Osteoblast (primary cell): ENCODE data around the gene GPATCH4. TPM values are rescaled to one million over a fixed set of nuclear protein-coding genes. Genes with fewer than 3 reads are reported as not detected.

Experiments
- DNase-seq: peaks from one replicate; pipeline ENCODE4 v3.0.0; 2011; ENCODE audit warnings: low spot score, mixed read lengths; ENCODE audit not compliant: insufficient read length; ENCODE audit errors: missing footprints
- H2AFZ ChIP-seq: 2 replicates; pipeline ENCODE4 v1.6.0; 2011; ENCODE audit warnings: mild to moderate bottlenecking, low read length
- H3K27ac ChIP-seq: 2 replicates; pipeline ENCODE4 v1.5.1; 2011; ENCODE audit warnings: mild to moderate bottlenecking, low read depth, low read length, moderate library complexity
- H3K27me3 ChIP-seq: 2 replicates; pipeline ENCODE4 v1.6.0; 2012; ENCODE audit warnings: mild to moderate bottlenecking, control low read depth, inconsistent platforms, low read length, moderate library complexity; ENCODE audit not compliant: insufficient read depth
- H3K36me3 ChIP-seq: 2 replicates; pipeline ENCODE4 v1.5.1; 2011; ENCODE audit warnings: mild to moderate bottlenecking, low read length, control low read depth, moderate library complexity; ENCODE audit not compliant: insufficient read depth
- H3K4me1 ChIP-seq: 2 replicates; pipeline ENCODE4 v1.5.1; 2011; ENCODE audit warnings: mild to moderate bottlenecking, low read length, control low read depth, moderate library complexity; ENCODE audit not compliant: insufficient read depth
- H3K4me2 ChIP-seq: 2 replicates; pipeline ENCODE4 v1.6.0; 2011; ENCODE audit warnings: mild to moderate bottlenecking, low read length; ENCODE audit not compliant: insufficient read depth
- H3K4me3 ChIP-seq: fragments of 200-600 bp; sonication (generic); 3 replicates; pipeline ENCODE4 v1.5.1; 2012; ENCODE audit warnings: mild to moderate bottlenecking, low read length, inconsistent platforms; ENCODE audit not compliant: insufficient read depth
- H3K79me2 ChIP-seq: 2 replicates; pipeline ENCODE4 v1.6.0; 2012; ENCODE audit warnings: mild to moderate bottlenecking, low read length, control low read depth, inconsistent platforms; ENCODE audit not compliant: insufficient read depth
- H3K9me3 ChIP-seq: 2 replicates; pipeline ENCODE4 v1.5.1; 2011; ENCODE audit warnings: low read depth, low read length, control low read depth
- H4K20me1 ChIP-seq: 2 replicates; pipeline ENCODE4 v1.6.0; 2012; ENCODE audit warnings: mild to moderate bottlenecking, low read length, control low read depth; ENCODE audit not compliant: insufficient read depth
- CTCF ChIP-seq: IDR thresholded peaks from 2 replicates; pipeline ENCODE4 v1.5.1; 2011; ENCODE audit warnings: mild to moderate bottlenecking, low read depth, low read length, moderate library complexity; ENCODE audit errors: extremely low read depth
- total RNA-seq: library from RNA; depleted of rRNA; stranded (reverse); fragments of >200 nt; gene quantifications from 2 replicates; pipeline ENCODE4 v1.2.3, GENCODE V29; 2012

GPATCH4 gene
- total RNA-seq, 1 donor = 8.0 TPM

GRCh38 chr1:156601892-156602291, 613 bp upstream of the GPATCH4 start:
- Histone ChIP-seq H2AFZ (peak overlapping the region; percentile 96), H3K4me1 (peaks cover 14% of the 10 kb centered on the region), H3K79me2 (peaks cover 27% of the 10 kb centered on the region), H3K27me3 (no peaks in the 10 kb centered on the region), H3K36me3 (peaks cover 22% of the 10 kb centered on the region), H4K20me1 (peaks cover 3% of the 10 kb centered on the region), H3K4me3 (peak overlapping the region; percentile 92), H3K9me3 (no peaks in the 10 kb centered on the region), H3K27ac (peak overlapping the region; percentile 81), H3K4me2 (peak overlapping the region; percentile 98)
- no peak for TF ChIP-seq CTCF
- DNase-seq = no peak

GRCh38 chr1:156600733-156601121, 552 bp downstream of the GPATCH4 start:
- DNase-seq = peak; percentile 54
- H4K20me1 ChIP-seq = peaks cover 3% of the 10 kb centered on the region
- peak overlapping the region; percentile 98 for H3K4me2 ChIP-seq
- no peaks in the 10 kb centered on the region for H3K27me3 ChIP-seq
- TF ChIP-seq CTCF = no peak
- peak overlapping the region; percentile 92 for H3K4me3 ChIP-seq
- peaks cover 27% of the 10 kb centered on the region for H3K79me2 ChIP-seq
- peaks cover 14% of the 10 kb centered on the region for H3K4me1 ChIP-seq
- peaks cover 33% of the 10 kb centered on the region for H3K36me3 ChIP-seq
- peak overlapping the region; percentile 96 for H2AFZ ChIP-seq
- H3K9me3 ChIP-seq = no peaks in the 10 kb centered on the region
- H3K27ac ChIP-seq = peak overlapping the region; percentile 81

GRCh38 chr1:156599811-156600210, 1.5 kb downstream of the GPATCH4 start:
- H3K36me3 ChIP-seq = peaks cover 42% of the 10 kb centered on the region
- peaks cover 27% of the 10 kb centered on the region for H3K79me2 ChIP-seq
- no peak overlapping the region for H3K4me3 ChIP-seq
- no peak overlapping the region for H2AFZ ChIP-seq
- H3K9me3 ChIP-seq = no peaks in the 10 kb centered on the region
- H3K27me3 ChIP-seq = no peaks in the 10 kb centered on the region
- TF ChIP-seq CTCF = no peak
- no peak for DNase-seq
- H3K4me2 ChIP-seq = peak overlapping the region; percentile 98
- H3K4me1 ChIP-seq = peaks cover 14% of the 10 kb centered on the region
- peaks cover 3% of the 10 kb centered on the region for H4K20me1 ChIP-seq
- no peak overlapping the region for H3K27ac ChIP-seq

GRCh38 chr1:156598731-156599432, 2.4 kb downstream of the GPATCH4 start:
- Histone ChIP-seq H3K4me2 (no peak overlapping the region), H2AFZ (no peak overlapping the region), H3K4me1 (peaks cover 14% of the 10 kb centered on the region), H4K20me1 (peaks cover 3% of the 10 kb centered on the region), H3K79me2 (peaks cover 27% of the 10 kb centered on the region), H3K9me3 (no peaks in the 10 kb centered on the region), H3K27ac (no peak overlapping the region), H3K4me3 (no peak overlapping the region), H3K27me3 (no peaks in the 10 kb centered on the region), H3K36me3 (peaks cover 46% of the 10 kb centered on the region)
- no peak for DNase-seq
- TF ChIP-seq CTCF = no peak
